Bone marrow (tissue), 2 donors: ENCODE data around the gene HRAS.
"Not testable (repeated sequence)": the region's sequence is repeated elsewhere in the genome, so short reads cannot be mapped to it uniquely, and the experiment has no call there.

Experiments used
- DNase-seq, 2 donors: peaks; one replicate each; lab custom pipeline; 2025; lab: John Stamatoyannopoulos, UW

Gene HRAS

GRCh38 chr11:532986-533585, 2.3 kb downstream of the HRAS start:
- DNase-seq: no peak

GRCh38 chr11:532527-532985, 2.8 kb downstream of the HRAS start:
- no peak for DNase-seq

GRCh38 chr11:531919-532526, 3.4 kb downstream of the HRAS start:
- no peak for DNase-seq

- no peak for DNase-seq
Observed at GRCh38 chr11:530960-531831, 4.2 kb downstream of the HRAS start.

GRCh38 chr11:529728-530411, 5.5 kb downstream of the HRAS start:
- DNase-seq: no peak

GRCh38 chr11:528815-529727, 6.3 kb downstream of the HRAS start:
- DNase-seq: no peak

GRCh38 chr11:528166-528814, 7.1 kb downstream of the HRAS start:
- no peak for DNase-seq

- no peak for DNase-seq
Observed at GRCh38 chr11:526192-526591, 9.2 kb downstream of the HRAS start.

GRCh38 chr11:521177-521688, 14.1 kb downstream of the HRAS start:
- no peak for DNase-seq

- DNase-seq: no peak
Observed at GRCh38 chr11:520428-521176, 14.8 kb downstream of the HRAS start.

GRCh38 chr11:518463-519202, 16.7 kb downstream of the HRAS start:
- DNase-seq: no peak

GRCh38 chr11:516918-517685, 18.3 kb downstream of the HRAS start:
- DNase-seq: not testable (repeated sequence)

- DNase-seq: no peak
Observed at GRCh38 chr11:516400-516799, 19.0 kb downstream of the HRAS start.

GRCh38 chr11:515131-515530, 20.2 kb downstream of the HRAS start:
- no peak for DNase-seq

- no peak for DNase-seq
Observed at GRCh38 chr11:514606-515005, 20.8 kb downstream of the HRAS start.

GRCh38 chr11:512761-513595, 22.4 kb downstream of the HRAS start:
- DNase-seq: no peak

GRCh38 chr11:508956-509355, 26.4 kb downstream of the HRAS start:
- DNase-seq: no peak
